Keratinocyte (primary cell): Measurements from ENCODE around the gene ASIC2. TPM values are rescaled to one million over a fixed set of nuclear protein-coding genes. Genes with fewer than 3 reads are reported as not detected.

Source experiments
- DNase-seq: peaks from one replicate; pipeline ENCODE4 v3.0.0-alpha.2; 2011; ENCODE audit warnings: low read depth, missing footprints, low spot score
- FAIRE-seq: peaks from 2 replicates; lab custom pipeline; 2011; peaks lifted over from hg19 to GRCh38; lab: Jason Lieb, UNC
- H2AFZ ChIP-seq: 2 replicates; pipeline ENCODE4 v1.6.0; 2012; ENCODE audit warnings: low read length, control low read depth, inconsistent platforms; ENCODE audit not compliant: control insufficient read depth
- H3K27ac ChIP-seq: 2 replicates; pipeline ENCODE4 v1.5.1; 2011; ENCODE audit warnings: low read length; ENCODE audit not compliant: control insufficient read depth, insufficient read depth
- H3K27me3 ChIP-seq: 3 replicates; pipeline ENCODE4 v1.6.0; 2011; ENCODE audit warnings: low read length; ENCODE audit not compliant: control insufficient read depth, insufficient read depth; ENCODE audit errors: extremely low read depth
- H3K36me3 ChIP-seq, 2 experiments: 2 replicates in 1 of 2; 3 replicates in 1 of 2; pipeline ENCODE4 v1.5.1; 2011; ENCODE audit warnings: low read length in 2 of 2, mild to moderate bottlenecking in 1 of 2; ENCODE audit not compliant: control insufficient read depth in 2 of 2, insufficient read depth in 2 of 2; ENCODE audit errors: extremely low read depth in 1 of 2
- H3K4me1 ChIP-seq: 3 replicates; pipeline ENCODE4 v1.5.1; 2011; ENCODE audit warnings: low read length; ENCODE audit not compliant: control insufficient read depth, insufficient read depth; ENCODE audit errors: extremely low read depth
- H3K4me2 ChIP-seq: 3 replicates; pipeline ENCODE4 v1.6.0; 2011; ENCODE audit warnings: low read depth, low read length; ENCODE audit not compliant: control insufficient read depth, insufficient read depth; ENCODE audit errors: extremely low read depth
- H3K4me3 ChIP-seq, 3 experiments: fragments of 200-600 bp in 1 of 3; sonication (generic) in 1 of 3; 2 replicates in 2 of 3; 3 replicates in 1 of 3; pipeline ENCODE4 v1.5.1; 2011 to 2016; ENCODE audit warnings: low read length in 3 of 3, mild to moderate bottlenecking in 3 of 3, control low read depth in 2 of 3, inconsistent platforms in 1 of 3, low read depth in 1 of 3, mixed read lengths in 1 of 3, mixed run types in 1 of 3, moderate library complexity in 1 of 3; ENCODE audit not compliant: control insufficient read depth in 2 of 3, insufficient read depth in 2 of 3; ENCODE audit errors: extremely low read depth in 1 of 3
- H3K79me2 ChIP-seq: 2 replicates; pipeline ENCODE4 v1.6.0; 2012; ENCODE audit warnings: low read length; ENCODE audit not compliant: control insufficient read depth, insufficient read depth
- H3K9ac ChIP-seq: 3 replicates; pipeline ENCODE4 v1.6.0; 2011; ENCODE audit warnings: low read length; ENCODE audit not compliant: control insufficient read depth, insufficient read depth; ENCODE audit errors: extremely low read depth
- H3K9me1 ChIP-seq: 3 replicates; pipeline ENCODE4 v1.6.0; 2011; ENCODE audit warnings: low read length; ENCODE audit not compliant: control insufficient read depth, insufficient read depth; ENCODE audit errors: extremely low read depth
- H3K9me3 ChIP-seq: 2 replicates; pipeline ENCODE4 v1.5.1; 2012; ENCODE audit warnings: low read depth, low read length; ENCODE audit not compliant: control insufficient read depth
- H4K20me1 ChIP-seq: 3 replicates; pipeline ENCODE4 v1.6.0; 2011; ENCODE audit warnings: low read length; ENCODE audit not compliant: control insufficient read depth, insufficient read depth; ENCODE audit errors: extremely low read depth
- CTCF ChIP-seq, 3 experiments: IDR thresholded peaks in 1 of 3; conservative IDR thresholded peaks in 1 of 3; optimal IDR thresholded peaks in 1 of 3; 2 replicates in 2 of 3; 3 replicates in 1 of 3; pipeline versions ENCODE3 to v1.5.1; 2011; ENCODE audit warnings: low read length in 3 of 3, mild to moderate bottlenecking in 3 of 3, moderate library complexity in 2 of 3, control low read depth in 1 of 3, inconsistent platforms in 1 of 3; ENCODE audit not compliant: insufficient read depth in 2 of 3; ENCODE audit errors: extremely low read depth in 1 of 3
- EZH2 ChIP-seq: IDR thresholded peaks from one replicate; pipeline ENCODE4 v1.6.1; 2012; ENCODE audit warnings: inconsistent platforms, mild to moderate bottlenecking, low read length, moderate library complexity
- dilution Hi-C: fragments of 300-500 bp; cut with MboI; formaldehyde crosslinking; loops from one replicate; pipeline ENCODE4 v1.7.0; 2020; ENCODE audit warnings: low sequenced_read_pairs; ENCODE audit not compliant: extremely low pct_ligation_motif_present
- polyA plus RNA-seq, 5 experiments: library from polyadenylated mRNA; depleted of rRNA in 3 of 5; stranded (reverse) in 3 of 5; stranded (forward) in 1 of 5; unstranded in 1 of 5; fragments of >200 nt; gene quantifications; 1 replicate in 1 of 5; 2 replicates in 3 of 5; 3 replicates in 1 of 5; pipeline versions ENCODE4 v1.2.1 to v1.2.3, GENCODE V29; 2011 to 2012; ENCODE audit warnings: missing spikeins in 2 of 5, low read depth in 1 of 5, low replicate concordance in 1 of 5

ASIC2 gene
- polyA plus RNA-seq, 1 donor (not counting 4 experiments of a cell fraction or from before 2014, with no cell fraction given) = not detected

DNA sequence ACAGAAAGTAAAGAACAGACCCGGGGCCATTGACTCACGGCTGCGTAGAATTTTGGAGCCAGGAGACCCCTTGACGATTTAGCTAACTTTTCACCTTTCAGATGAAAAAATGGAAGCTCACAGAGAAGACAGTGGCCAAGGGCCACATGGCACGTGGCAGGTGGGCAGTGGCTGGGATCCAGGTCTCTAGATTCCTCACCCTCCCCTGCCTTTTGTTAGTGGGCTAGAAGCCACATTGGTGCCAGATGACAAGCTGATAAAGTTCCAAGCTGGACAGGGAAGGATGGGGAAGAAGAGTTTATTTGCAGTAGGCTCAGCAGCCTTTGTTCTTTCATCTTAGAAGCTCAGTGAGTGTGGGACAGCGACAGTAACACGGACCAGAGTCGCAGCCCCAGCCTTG is 195.7 kb downstream of the ASIC2 start:
- H3K4me3 ChIP-seq = no peak overlapping the region
- no peak overlapping the region for H3K9ac ChIP-seq
- H3K9me1 ChIP-seq = no peaks in the 10 kb centered on the region
- H3K79me2 ChIP-seq = no peaks in the 10 kb centered on the region
- no peaks in the 10 kb centered on the region for H3K36me3 ChIP-seq
- H3K4me2 ChIP-seq = no peak overlapping the region
- dilution Hi-C loops = no loop called here
- H3K27ac ChIP-seq = no peak overlapping the region
- FAIRE-seq = no peak
- DNase-seq = no peak
- no peak overlapping the region for H2AFZ ChIP-seq
- no peaks in the 10 kb centered on the region for H4K20me1 ChIP-seq
- TF ChIP-seq EZH2 (no peak), CTCF (optimal IDR thresholded peaks at IDR 0.05 in 1 of 3, IDR thresholded peaks at IDR 0.05 in 1 of 3, conservative IDR thresholded peaks at IDR 0.05 in 1 of 3; ENCODE audit: extremely low read depth in 1 of 3, insufficient read depth in 2 of 3, low read length in 3 of 3) (no peak)
- peaks cover 6% of the 10 kb centered on the region for H3K4me1 ChIP-seq
- H3K9me3 ChIP-seq = no peaks in the 10 kb centered on the region
- peaks cover 3% of the 10 kb centered on the region for H3K27me3 ChIP-seq

DNA sequence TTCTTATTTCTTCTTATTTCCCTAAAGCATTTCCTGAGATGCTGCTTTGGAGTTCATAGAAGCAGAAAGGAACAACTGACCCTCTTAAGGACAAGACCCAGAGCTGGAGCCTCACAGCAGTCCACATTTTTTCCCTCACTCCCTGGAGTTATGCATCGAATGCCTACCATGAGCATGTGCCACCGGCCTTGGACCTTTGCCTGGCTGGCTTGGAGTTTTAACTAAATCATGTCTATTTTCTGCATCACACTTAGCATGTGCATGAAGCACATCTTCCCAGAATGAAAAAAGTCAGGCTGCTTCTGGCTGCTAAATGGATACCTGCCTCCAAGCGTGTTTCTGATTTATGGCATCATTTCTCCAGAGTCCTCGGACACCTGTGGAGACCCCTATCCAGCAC is 196.9 kb downstream of the ASIC2 start:
- H3K36me3 ChIP-seq = no peaks in the 10 kb centered on the region
- TF ChIP-seq CTCF (optimal IDR thresholded peaks at IDR 0.05 in 1 of 3, IDR thresholded peaks at IDR 0.05 in 1 of 3, conservative IDR thresholded peaks at IDR 0.05 in 1 of 3; ENCODE audit: extremely low read depth in 1 of 3, insufficient read depth in 2 of 3, low read length in 3 of 3) (no peak), EZH2 (no peak)
- DNase-seq (no peak), FAIRE-seq (no peak)
- H3K9me1 ChIP-seq = no peaks in the 10 kb centered on the region
- peaks cover 17% of the 10 kb centered on the region for H3K4me1 ChIP-seq
- no peaks in the 10 kb centered on the region for H4K20me1 ChIP-seq
- H3K9ac ChIP-seq = no peak overlapping the region
- no peak overlapping the region for H2AFZ ChIP-seq
- no peak overlapping the region for H3K4me2 ChIP-seq
- no peaks in the 10 kb centered on the region for H3K79me2 ChIP-seq
- dilution Hi-C loops = no loop called here
- H3K27me3 ChIP-seq = peaks cover 3% of the 10 kb centered on the region
- no peaks in the 10 kb centered on the region for H3K9me3 ChIP-seq
- H3K27ac ChIP-seq = no peak overlapping the region
- H3K4me3 ChIP-seq = no peak overlapping the region
